MM.1S (cell line): Measurements from ENCODE around the gene RPL9.

Source experiments
- DNase-seq: peaks from one replicate; pipeline ENCODE4 v3.0.0-alpha.2; 2015
- H2AFZ ChIP-seq: fragments of 300-600 bp; sonication (generic); 2 replicates; pipeline ENCODE4 v1.6.0; 2016; ENCODE audit warnings: antibody characterized with exemption, low read length
- H3F3A ChIP-seq: fragments of 300-600 bp; sonication (generic); 2 replicates; pipeline ENCODE4 v1.6.1; 2016; ENCODE audit warnings: mild to moderate bottlenecking, antibody characterized with exemption, low read length, moderate library complexity, mixed read lengths; ENCODE audit not compliant: insufficient read depth
- H3K27ac ChIP-seq: fragments of 300-600 bp; sonication (generic); 2 replicates; pipeline ENCODE4 v1.5.1; 2016; ENCODE audit warnings: mild to moderate bottlenecking, low read length
- H3K27me3 ChIP-seq: fragments of 300-600 bp; sonication (generic); replicated peaks from 2 replicates; pipeline ENCODE4 v1.6.0; 2016; ENCODE audit warnings: low read length; ENCODE audit not compliant: insufficient read depth
- H3K36me3 ChIP-seq: fragments of 300-600 bp; sonication (generic); replicated peaks from 2 replicates; pipeline ENCODE4 v1.6.1; 2016; ENCODE audit warnings: mild to moderate bottlenecking, low read length, mixed read lengths; ENCODE audit not compliant: insufficient read depth
- H3K4me1 ChIP-seq: fragments of 300-600 bp; sonication (generic); 2 replicates; pipeline ENCODE4 v1.6.1; 2016; ENCODE audit warnings: low read length, mixed read lengths
- H3K4me2 ChIP-seq: fragments of 300-600 bp; sonication (generic); 2 replicates; pipeline ENCODE4 v1.6.0; 2016; ENCODE audit warnings: low read depth, low read length
- H3K4me3 ChIP-seq: fragments of 300-600 bp; sonication (generic); 2 replicates; pipeline ENCODE4 v1.5.1; 2016; ENCODE audit warnings: low read length, mixed read lengths
- H3K79me2 ChIP-seq: fragments of 300-600 bp; sonication (generic); 2 replicates; pipeline ENCODE4 v1.6.1; 2016; ENCODE audit warnings: mixed run types, low read length, mixed read lengths
- H3K9ac ChIP-seq: fragments of 300-600 bp; sonication (generic); 2 replicates; pipeline ENCODE4 v1.6.1; 2016; ENCODE audit warnings: low read length, mixed read lengths
- H3K9me2 ChIP-seq: fragments of 300-600 bp; sonication (generic); replicated peaks from 2 replicates; pipeline ENCODE4 v1.6.1; 2016; ENCODE audit warnings: mild to moderate bottlenecking, low read length, mixed read lengths; ENCODE audit not compliant: insufficient read depth
- H3K9me3 ChIP-seq: fragments of 300-600 bp; sonication (generic); replicated peaks from 2 replicates; pipeline ENCODE4 v1.6.1; 2016; ENCODE audit warnings: mild to moderate bottlenecking, low read length, mixed read lengths; ENCODE audit not compliant: insufficient read depth
- H4K20me1 ChIP-seq: fragments of 300-600 bp; sonication (generic); 2 replicates; pipeline ENCODE4 v1.6.1; 2016; ENCODE audit warnings: mild to moderate bottlenecking, low read length, moderate library complexity, mixed read lengths; ENCODE audit not compliant: insufficient read depth
- EZH2 ChIP-seq: fragments of 300-600 bp; sonication (generic); optimal IDR thresholded peaks from 2 replicates; pipeline ENCODE3; 2017; ENCODE audit warnings: low read depth, mild to moderate bottlenecking, antibody characterized with exemption, low read length, mixed read lengths
- EZH2phosphoT487 ChIP-seq: fragments of 300-600 bp; sonication (generic); IDR thresholded peaks from 2 replicates; pipeline ENCODE4 v1.6.1; 2018; ENCODE audit warnings: antibody characterized with exemption, low read length
- TF ChIP-seq, protein P1 (sequence below): fragments of 300-600 bp; sonication (generic); IDR thresholded peaks from 2 replicates; pipeline ENCODE4 v1.5.1; 2016; ENCODE audit warnings: antibody characterized with exemption, low read length, mixed read lengths

The RPL9 gene

DNA sequence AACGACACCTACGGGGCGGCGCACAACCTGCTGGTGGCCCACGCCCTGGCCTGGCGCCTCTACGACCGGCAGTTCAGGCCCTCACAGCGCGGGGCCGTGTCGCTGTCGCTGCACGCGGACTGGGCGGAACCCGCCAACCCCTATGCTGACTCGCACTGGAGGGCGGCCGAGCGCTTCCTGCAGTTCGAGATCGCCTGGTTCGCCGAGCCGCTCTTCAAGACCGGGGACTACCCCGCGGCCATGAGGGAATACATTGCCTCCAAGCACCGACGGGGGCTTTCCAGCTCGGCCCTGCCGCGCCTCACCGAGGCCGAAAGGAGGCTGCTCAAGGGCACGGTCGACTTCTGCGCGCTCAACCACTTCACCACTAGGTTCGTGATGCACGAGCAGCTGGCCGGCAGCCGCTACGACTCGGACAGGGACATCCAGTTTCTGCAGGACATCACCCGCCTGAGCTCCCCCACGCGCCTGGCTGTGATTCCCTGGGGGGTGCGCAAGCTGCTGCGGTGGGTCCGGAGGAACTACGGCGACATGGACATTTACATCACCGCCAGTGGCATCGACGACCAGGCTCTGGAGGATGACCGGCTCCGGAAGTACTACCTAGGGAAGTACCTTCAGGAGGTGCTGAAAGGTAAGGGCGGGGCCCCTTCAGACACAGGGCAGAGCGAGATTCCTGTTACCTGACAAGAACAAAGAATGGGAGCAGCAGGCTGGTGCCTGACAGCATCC, 11.7 kb downstream of the RPL9 start:
- no peaks in the 10 kb centered on the region for H3K9me2 ChIP-seq
- H3K4me1 ChIP-seq = no peaks in the 10 kb centered on the region
- no peaks in the 10 kb centered on the region; the same call in 1 of the 2 replicates for H3K36me3 ChIP-seq
- no peaks in the 10 kb centered on the region for H3K9me3 ChIP-seq
- H4K20me1 ChIP-seq = no peaks in the 10 kb centered on the region
- H3K27ac ChIP-seq = no peak overlapping the region
- H3K4me2 ChIP-seq = no peak overlapping the region
- no peak overlapping the region for H3K4me3 ChIP-seq
- TF ChIP-seq, protein P1, sequence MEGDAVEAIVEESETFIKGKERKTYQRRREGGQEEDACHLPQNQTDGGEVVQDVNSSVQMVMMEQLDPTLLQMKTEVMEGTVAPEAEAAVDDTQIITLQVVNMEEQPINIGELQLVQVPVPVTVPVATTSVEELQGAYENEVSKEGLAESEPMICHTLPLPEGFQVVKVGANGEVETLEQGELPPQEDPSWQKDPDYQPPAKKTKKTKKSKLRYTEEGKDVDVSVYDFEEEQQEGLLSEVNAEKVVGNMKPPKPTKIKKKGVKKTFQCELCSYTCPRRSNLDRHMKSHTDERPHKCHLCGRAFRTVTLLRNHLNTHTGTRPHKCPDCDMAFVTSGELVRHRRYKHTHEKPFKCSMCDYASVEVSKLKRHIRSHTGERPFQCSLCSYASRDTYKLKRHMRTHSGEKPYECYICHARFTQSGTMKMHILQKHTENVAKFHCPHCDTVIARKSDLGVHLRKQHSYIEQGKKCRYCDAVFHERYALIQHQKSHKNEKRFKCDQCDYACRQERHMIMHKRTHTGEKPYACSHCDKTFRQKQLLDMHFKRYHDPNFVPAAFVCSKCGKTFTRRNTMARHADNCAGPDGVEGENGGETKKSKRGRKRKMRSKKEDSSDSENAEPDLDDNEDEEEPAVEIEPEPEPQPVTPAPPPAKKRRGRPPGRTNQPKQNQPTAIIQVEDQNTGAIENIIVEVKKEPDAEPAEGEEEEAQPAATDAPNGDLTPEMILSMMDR = no peak
- no peak for TF ChIP-seq EZH2
- TF ChIP-seq EZH2phosphoT487 = no peak
- no peak overlapping the region for H3K9ac ChIP-seq
- H3K27me3 ChIP-seq = no peaks in the 10 kb centered on the region
- no peaks in the 10 kb centered on the region for H3K79me2 ChIP-seq
- peaks cover 19% of the 10 kb centered on the region for H3F3A ChIP-seq
- no peak for DNase-seq
- no peak overlapping the region for H2AFZ ChIP-seq

DNA sequence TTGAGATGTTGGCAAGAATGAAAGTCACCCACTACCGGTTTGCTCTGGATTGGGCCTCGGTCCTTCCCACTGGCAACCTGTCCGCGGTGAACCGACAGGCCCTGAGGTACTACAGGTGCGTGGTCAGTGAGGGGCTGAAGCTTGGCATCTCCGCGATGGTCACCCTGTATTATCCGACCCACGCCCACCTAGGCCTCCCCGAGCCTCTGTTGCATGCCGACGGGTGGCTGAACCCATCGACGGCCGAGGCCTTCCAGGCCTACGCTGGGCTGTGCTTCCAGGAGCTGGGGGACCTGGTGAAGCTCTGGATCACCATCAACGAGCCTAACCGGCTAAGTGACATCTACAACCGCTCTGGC, 12.3 kb downstream of the RPL9 start:
- no peak overlapping the region for H2AFZ ChIP-seq
- H3K4me3 ChIP-seq = no peak overlapping the region

GRCh38 chr4:39442998-39443397, 15.7 kb downstream of the RPL9 start:
- no peaks in the 10 kb centered on the region for H3F3A ChIP-seq
- no peaks in the 10 kb centered on the region for H3K79me2 ChIP-seq
- H3K9me2 ChIP-seq = no peaks in the 10 kb centered on the region
- H3K9ac ChIP-seq = no peak overlapping the region
- TF ChIP-seq, protein P1 = no peak
- no peak for TF ChIP-seq EZH2phosphoT487
- TF ChIP-seq EZH2 = no peak
- H3K36me3 ChIP-seq = no peaks in the 10 kb centered on the region
- no peak overlapping the region for H3K4me3 ChIP-seq
- H3K27me3 ChIP-seq = no peaks in the 10 kb centered on the region
- no peak overlapping the region for H3K4me2 ChIP-seq
- H3K27ac ChIP-seq = no peak overlapping the region
- no peaks in the 10 kb centered on the region for H4K20me1 ChIP-seq
- no peak for DNase-seq
- no peaks in the 10 kb centered on the region for H3K4me1 ChIP-seq
- H3K9me3 ChIP-seq = no peaks in the 10 kb centered on the region
- no peak overlapping the region for H2AFZ ChIP-seq

More for the DNA sequence above, 12.3 kb downstream of the RPL9 start:
- no peak for DNase-seq
- H3K9ac ChIP-seq = no peak overlapping the region
- no peaks in the 10 kb centered on the region for H3K9me2 ChIP-seq
- H3K27ac ChIP-seq = no peak overlapping the region
- H3K36me3 ChIP-seq = no peaks in the 10 kb centered on the region
- H3K79me2 ChIP-seq = no peaks in the 10 kb centered on the region
- no peaks in the 10 kb centered on the region for H4K20me1 ChIP-seq
- no peak overlapping the region for H3K4me2 ChIP-seq
- TF ChIP-seq, protein P1 = no peak
- no peak for TF ChIP-seq EZH2
- TF ChIP-seq EZH2phosphoT487 = no peak
- H3K27me3 ChIP-seq = no peaks in the 10 kb centered on the region
- no peaks in the 10 kb centered on the region for H3K4me1 ChIP-seq
- no peaks in the 10 kb centered on the region for H3K9me3 ChIP-seq
- peaks cover 17% of the 10 kb centered on the region for H3F3A ChIP-seq
